ENCODE data around the gene HNRNPF.
"Not testable (repeated sequence)": the region's sequence is repeated elsewhere in the genome, so short reads cannot be mapped to it uniquely, and the experiment has no call there.

HNRNPF gene

DNA sequence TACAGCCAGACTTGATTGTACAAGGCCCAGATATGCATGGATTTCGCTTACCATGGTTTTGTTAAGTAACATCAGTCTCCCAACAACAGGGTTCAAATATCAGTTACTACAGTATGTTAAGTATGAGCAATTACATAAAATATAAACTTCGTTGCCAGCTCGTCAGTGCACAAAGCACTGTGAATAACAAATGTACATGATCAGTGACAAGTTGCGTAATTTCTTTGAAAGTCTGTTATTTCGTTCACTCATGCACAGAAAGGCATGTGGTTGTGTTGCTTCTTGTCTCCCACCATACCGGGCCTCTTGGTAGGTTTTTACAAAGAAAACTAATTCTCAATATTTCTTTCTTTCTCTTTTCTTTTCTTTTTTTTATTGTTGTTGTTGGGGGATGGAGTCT lies 15.4 kb upstream of the HNRNPF start:
- no peak overlapping the region for H3K27ac ChIP-seq
- DNase-seq (ENCODE audit: low read depth, low spot score), result no peak

DNA sequence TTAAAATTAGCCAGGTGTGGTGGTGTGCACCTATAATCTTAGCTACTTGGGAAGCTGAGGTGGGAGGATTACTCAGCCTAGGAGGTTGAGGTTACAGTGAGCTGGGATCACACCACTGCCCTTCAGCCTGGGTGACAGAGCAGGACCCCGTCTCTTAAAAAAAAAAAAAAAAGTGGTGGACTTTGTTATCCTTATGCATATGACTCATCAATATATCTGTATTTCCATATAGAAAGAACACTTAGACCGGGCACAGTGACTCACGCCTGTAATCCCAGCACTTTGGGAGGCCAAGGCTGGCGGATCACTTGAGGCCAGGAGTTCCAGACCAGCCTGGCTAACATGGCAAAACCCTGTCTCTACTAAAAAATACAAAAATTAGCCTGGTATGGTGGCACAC lies 13.0 kb upstream of the HNRNPF start:
- not testable (repeated sequence) for DNase-seq (ENCODE audit: low read depth, low spot score)
- peak overlapping the region; percentile 75 for H3K27ac ChIP-seq

DNA sequence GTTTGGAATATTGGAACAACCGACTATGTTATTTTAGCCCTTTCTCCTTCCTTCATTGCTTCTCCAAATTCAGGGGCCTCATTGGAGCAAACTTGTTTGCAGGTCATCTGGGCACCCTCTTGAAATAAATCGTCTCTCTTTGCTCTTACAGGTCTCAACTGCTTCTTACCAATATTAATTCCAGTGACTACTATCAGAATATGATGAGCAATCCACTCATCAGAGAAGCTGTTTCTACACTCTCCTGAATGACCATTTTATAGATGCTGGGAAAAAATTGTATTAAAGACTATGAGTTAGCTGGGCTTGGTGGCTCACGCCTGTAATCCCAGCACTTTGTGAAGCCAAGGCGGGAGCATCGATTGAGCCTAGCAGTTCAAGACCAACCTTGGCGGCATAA lies 12.5 kb upstream of the HNRNPF start:
- no peak for DNase-seq (ENCODE audit: low read depth, low spot score)
- peak overlapping the region; percentile 75 for H3K27ac ChIP-seq

GRCh38 chr10:43421201-43421507 lies 12.2 kb upstream of the HNRNPF start:
- peak overlapping the region; percentile 75 for H3K27ac ChIP-seq
- DNase-seq (ENCODE audit: low read depth, low spot score), result no peak

DNA sequence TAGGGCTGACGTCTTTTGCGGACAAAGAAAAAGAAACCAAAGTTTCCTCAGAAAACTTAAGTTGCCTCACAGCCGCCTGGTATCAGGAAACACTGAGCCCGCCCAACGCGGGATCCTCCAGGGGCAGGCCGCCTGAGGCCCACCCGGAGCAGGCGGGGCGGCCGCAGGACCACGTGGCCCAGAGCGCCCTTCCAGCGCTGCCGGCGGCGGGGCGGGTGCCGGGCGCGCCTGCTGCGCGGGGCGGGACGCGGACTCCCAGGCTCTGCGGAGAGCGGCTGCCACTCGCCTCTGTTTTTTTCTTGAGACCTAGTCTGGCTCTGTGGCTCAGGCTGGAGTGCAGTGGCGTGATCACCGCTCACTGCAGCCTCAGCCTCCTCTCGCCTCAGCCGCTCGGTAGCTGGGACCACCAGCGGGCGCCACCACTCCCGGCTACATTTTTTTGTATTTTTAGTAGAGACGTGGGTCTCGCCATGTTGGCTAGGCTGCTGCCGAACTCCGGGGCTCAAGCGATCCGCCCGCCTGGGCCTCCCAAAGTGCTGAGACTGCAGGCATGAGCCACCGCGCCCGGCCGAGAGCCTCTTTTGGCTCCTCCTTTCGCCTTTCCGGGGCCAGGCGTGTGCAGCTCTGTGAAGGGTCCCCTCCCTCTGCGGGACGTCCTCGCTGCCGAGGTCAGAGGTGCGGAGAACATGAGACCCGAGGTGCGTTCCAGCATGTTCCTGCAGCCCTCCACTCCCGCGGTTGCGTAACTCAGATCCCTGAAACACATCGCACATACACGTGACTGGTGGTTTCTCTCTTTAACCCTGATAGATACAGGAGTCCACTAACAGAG lies 11.6 kb upstream of the HNRNPF start:
- H3K27ac ChIP-seq, result peak overlapping the region; percentile 75
- no peak for DNase-seq (ENCODE audit: low read depth, low spot score)

DNA sequence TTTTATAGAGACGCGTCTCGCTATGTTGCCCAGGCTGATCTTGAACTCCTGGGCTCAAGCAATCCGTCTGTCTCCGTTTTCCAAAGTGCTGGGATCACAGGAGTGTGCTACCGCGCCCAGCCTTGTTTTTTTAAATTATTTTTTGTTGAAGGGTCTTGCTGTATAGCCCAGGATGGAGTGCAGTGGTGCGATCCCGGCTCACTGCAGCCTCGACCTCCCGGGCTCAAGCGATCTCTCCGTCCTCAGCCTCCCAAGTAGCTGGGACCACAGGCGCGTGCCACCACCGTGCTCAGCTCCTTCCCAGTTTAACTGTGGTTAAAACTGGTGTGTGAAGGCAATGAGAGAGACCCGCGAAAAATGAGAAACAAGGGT lies 11.0 kb upstream of the HNRNPF start:
- peak overlapping the region; percentile 75 for H3K27ac ChIP-seq

GRCh38 chr10:43417950-43418768 lies 9.2 kb upstream of the HNRNPF start:
- DNase-seq (ENCODE audit: low read depth, low spot score), result no peak
- no peak overlapping the region for H3K27ac ChIP-seq

More for the DNA sequence above, 11.0 kb upstream of the HNRNPF start:
- no peak for DNase-seq (ENCODE audit: low read depth, low spot score)

GRCh38 chr10:43415544-43415943 lies 6.6 kb upstream of the HNRNPF start:
- DNase-seq (ENCODE audit: low read depth, low spot score), result no peak

DNA sequence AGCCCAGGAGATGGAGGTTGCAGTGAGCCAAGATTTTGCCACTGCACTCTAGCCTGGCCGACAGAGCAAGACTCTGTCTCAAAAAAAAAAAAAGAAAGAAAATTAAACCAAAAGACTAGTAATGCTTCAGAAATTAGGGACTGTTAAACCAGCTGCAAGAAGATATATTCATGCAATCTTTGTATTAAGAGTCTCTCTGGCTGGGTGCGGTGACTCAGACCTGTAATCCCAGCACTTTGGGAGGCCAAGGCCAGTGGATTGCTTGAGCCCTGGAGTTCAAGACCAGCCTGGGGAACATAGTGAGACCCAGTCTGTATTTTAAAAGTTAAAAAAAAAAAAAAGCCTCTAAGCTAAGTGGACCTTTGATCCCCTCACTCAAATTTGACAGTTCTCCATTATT lies 2.5 kb upstream of the HNRNPF start:
- no peak overlapping the region for H3K27ac ChIP-seq
- DNase-seq (ENCODE audit: low read depth, low spot score), result no peak

More at GRCh38 chr10:43415544-43415943, 6.6 kb upstream of the HNRNPF start:
- H3K27ac ChIP-seq, result no peak overlapping the region

GRCh38 chr10:43410345-43410744 lies 1.4 kb upstream of the HNRNPF start:
- H3K27ac ChIP-seq, result no peak overlapping the region
- DNase-seq (ENCODE audit: low read depth, low spot score), result no peak

GRCh38 chr10:43409385-43410109 lies 561 bp upstream of the HNRNPF start:
- DNase-seq (ENCODE audit: low read depth, low spot score), result no peak
- H3K27ac ChIP-seq, result peak overlapping the region; percentile 93

DNA sequence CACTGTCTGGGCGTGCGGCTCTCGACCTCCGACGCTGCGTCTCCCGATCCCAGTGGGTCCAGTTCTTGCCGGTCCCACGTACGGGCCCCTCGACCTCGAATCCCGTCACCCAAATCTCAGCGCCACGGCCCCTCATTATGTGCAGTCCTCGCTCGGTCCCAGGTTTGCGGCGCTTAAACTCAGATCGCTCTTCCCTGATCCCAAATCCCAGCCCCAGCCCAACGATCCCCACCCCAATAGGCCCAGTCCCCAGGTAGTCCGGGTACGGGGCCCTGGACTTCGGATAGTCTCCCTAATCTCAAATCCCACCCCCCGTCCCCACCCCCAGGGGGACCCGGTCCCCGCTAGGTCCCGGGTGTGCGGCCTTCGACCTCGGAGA lies 666 bp downstream of the HNRNPF start:
- peak overlapping the region; percentile 93 for H3K27ac ChIP-seq
- no peak for DNase-seq (ENCODE audit: low read depth, low spot score)

GRCh38 chr10:43407576-43408330 lies 1.2 kb downstream of the HNRNPF start:
- H3K27ac ChIP-seq, result peak overlapping the region; percentile 93
- peak; percentile 76 for DNase-seq (ENCODE audit: low read depth, low spot score)

- peak overlapping the region; percentile 93 for H3K27ac ChIP-seq
- no peak for DNase-seq (ENCODE audit: low read depth, low spot score)
Observed at GRCh38 chr10:43407148-43407575, 1.8 kb downstream of the HNRNPF start.

DNA sequence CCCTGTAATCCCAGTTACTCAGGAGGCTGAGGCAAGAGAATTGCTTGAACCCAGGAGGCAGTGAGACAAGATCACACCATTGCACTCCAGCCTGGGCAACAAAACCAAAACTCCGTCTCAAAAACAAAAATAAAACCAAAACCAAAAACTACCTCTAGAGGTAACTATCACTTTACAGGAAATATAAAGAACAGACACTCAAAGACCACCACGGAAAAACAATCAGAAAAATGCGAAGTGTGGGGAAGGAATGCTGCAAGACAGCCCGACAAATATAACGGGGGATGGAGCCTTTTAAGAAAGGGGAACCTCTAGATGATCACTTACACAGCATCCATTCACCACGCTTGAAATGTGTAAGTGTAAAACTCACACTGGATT lies 4.3 kb downstream of the HNRNPF start:
- peak overlapping the region; percentile 38 for H3K27ac ChIP-seq
- no peak for DNase-seq (ENCODE audit: low read depth, low spot score)

DNA sequence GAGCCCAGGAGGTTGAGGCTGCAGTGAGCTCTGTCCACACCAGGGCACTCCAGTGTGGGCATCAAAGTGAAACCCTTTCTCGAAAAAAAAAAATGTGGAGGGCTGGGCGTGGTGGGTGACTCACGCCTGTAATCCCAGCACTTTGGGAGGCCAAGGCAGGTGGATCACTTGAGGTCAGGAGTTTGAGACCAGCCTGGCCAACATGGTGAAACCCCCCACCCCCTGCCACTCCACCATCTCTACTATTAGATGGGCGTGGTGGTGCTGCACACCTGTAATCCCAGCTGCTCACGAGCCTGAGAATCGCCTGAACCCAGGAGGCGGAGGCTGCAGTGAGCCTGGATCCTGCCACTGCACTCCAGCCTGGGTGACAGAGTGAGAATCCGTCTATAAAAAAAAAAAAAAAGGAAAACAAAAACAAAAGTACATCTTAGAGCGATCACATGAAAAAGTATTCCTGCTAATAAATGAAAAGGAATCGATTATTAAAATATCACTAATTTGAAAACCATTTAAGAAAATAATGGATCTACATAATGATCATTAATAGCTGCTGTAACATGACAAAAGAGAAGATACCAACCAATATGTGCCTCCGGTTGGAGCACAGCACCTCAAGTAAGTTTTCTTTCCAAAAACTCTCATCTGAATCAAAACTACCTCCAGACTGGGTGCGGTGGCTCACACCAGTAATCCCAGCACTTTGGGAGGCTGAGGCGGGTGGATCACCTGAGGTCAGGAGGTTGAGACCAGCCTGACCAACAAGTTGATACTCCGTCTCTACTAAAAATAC lies 4.9 kb downstream of the HNRNPF start:
- no peak for DNase-seq (ENCODE audit: low read depth, low spot score)

DNA sequence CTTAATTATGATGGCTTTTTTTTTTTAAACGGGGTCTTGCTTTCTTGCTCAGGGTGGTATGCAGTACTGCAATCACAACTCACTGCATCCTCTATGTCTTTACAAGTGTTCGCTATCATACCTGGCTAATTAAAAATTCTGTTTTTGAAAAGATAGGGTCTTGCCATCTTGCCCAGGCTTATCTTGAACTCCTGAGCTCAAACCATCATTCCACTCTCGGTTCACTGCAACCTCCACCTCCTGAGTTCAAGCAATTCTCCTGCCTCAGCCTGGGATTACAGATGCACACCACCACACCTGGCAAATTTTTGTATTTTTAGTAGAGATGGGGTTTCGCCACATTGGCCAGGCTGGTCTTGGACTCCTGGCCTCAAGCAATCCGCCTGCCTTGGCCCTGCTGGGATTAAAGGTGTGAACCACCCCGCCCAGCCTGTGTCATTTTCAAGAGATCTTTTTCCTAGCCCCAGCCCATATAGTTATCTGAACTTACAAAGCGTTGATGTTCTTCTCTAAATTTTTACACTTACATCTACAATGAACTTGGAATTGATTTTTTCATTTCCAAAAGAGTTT lies 6.0 kb downstream of the HNRNPF start:
- H3K27ac ChIP-seq, result peak overlapping the region; percentile 38
- no peak for DNase-seq (ENCODE audit: low read depth, low spot score)

More for the DNA sequence above, 4.9 kb downstream of the HNRNPF start:
- H3K27ac ChIP-seq, result peak overlapping the region; percentile 38

DNA sequence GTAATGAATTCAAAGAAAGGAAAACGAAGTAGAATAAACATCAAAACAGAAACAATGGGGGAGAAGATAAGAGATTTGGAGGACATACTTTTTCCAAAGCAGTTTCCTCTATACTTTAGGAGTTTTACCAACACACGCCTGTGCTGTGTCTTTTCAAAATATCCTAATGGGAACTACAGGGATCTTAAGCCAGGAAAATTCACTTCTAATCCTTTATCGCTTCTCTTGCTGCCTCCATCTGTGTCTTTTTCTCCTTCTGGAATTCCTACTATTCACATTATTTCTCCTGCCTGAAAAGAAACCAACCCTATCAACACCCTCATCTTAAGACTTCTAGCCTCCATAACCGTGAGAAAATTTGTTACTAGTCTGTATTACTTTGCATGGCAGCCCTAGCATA lies 6.8 kb downstream of the HNRNPF start:
- peak overlapping the region; percentile 8 for H3K27ac ChIP-seq
- DNase-seq (ENCODE audit: low read depth, low spot score), result no peak

DNA sequence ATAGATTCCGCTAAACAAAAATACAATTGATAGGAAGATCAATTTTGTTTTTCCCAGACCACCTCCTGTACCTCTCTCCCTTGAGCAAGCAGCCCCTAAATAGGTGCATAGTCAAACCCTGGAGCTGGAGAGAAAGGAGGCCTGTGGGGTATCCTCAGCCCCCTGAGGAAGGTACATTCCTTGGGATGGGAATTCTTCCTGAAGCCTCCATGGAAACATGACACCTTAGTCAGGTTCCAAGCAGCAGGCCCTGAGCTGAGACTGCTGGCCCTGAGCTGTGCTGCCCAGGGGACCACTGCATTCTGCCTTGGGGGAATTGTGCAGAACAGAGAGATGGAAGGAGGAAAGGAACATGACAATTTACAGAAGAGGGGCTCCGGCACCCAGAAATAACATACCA lies 7.4 kb downstream of the HNRNPF start:
- peak overlapping the region; percentile 8 for H3K27ac ChIP-seq
- DNase-seq (ENCODE audit: low read depth, low spot score), result no peak

All from epithelial cell of prostate (primary cell).